Psoas muscle (tissue), 8 donors: ENCODE measurements around the gene C1orf174. TPM values are rescaled to one million over a fixed set of nuclear protein-coding genes. Genes with fewer than 3 reads are reported as not detected.

Source experiments
- ATAC-seq, 4 donors: fragments of 200-7000 bp; cut with Tn5 transposase; one replicate each; pipeline ENCODE4 v1.9.1; 2020; ENCODE audit warnings: moderate library complexity in 3 of 4, mild to moderate bottlenecking in 2 of 4
- DNase-seq, 2 donors: peaks; one replicate each; pipeline ENCODE4 v3.0.0-alpha.2; 2020
- H3K27ac ChIP-seq: fragments of 200-600 bp; one replicate; pipeline ENCODE4 v1.8.0; 2022
- H3K27me3 ChIP-seq, 3 donors: fragments of 200-600 bp in 1 of 3; one replicate each; pipeline versions ENCODE4 v1.6.1 to v1.8.0; 2013 to 2022; ENCODE audit warnings: low read length in 2 of 3, mild to moderate bottlenecking in 2 of 3, moderate library complexity in 1 of 3; ENCODE audit not compliant: insufficient read depth in 3 of 3
- H3K36me3 ChIP-seq, 2 donors: fragments of 200-600 bp in 1 of 2; one replicate each; pipeline versions ENCODE4 v1.6.1 to v1.8.0; 2013 to 2022; ENCODE audit warnings: low read depth in 1 of 2, mild to moderate bottlenecking in 1 of 2, moderate library complexity in 1 of 2; ENCODE audit not compliant: insufficient read depth in 1 of 2
- H3K4me1 ChIP-seq: fragments of 200-600 bp; one replicate; pipeline ENCODE4 v1.8.0; 2022
- H3K4me3 ChIP-seq: fragments of 200-600 bp; one replicate; pipeline ENCODE4 v1.8.0; 2022; ENCODE audit warnings: mild to moderate bottlenecking
- H3K9me3 ChIP-seq: fragments of 200-600 bp; one replicate; pipeline ENCODE4 v1.8.0; 2022
- WGBS, 3 donors: extraction: QIAGEN DNeasy Blood & Tissue Kit; methylation state at CpG; one replicate each; pipeline versions ENCODE4 v1.1.6 to v1.1.7; 2013; 5-methylcytosine and 5-hydroxymethylcytosine counted together
- intact Hi-C, 2 donors: fragments of 100-400 bp; cut with DNase I; formaldehyde crosslinking; loops; one replicate each; pipeline versions ENCODE4 v1.11.0 to v1.14.2; 2022
- polyA plus RNA-seq, 3 donors: library from polyadenylated mRNA; stranded (reverse); fragments of 200-250 nt; gene quantifications; one replicate each; pipeline ENCODE4 v1.2.3, GENCODE V29; 2013
- total RNA-seq, 4 donors: library from RNA; stranded (reverse); fragmentation: NEBNext Ultra II Directional in 2 of 4; extraction: Animal tissue kit (Norgen Biotek cat#: 25700) in 2 of 4; gene quantifications; one replicate each; pipeline versions ENCODE4 v1.2.1 to v1.2.4, GENCODE V29; 2021 to 2023
- TF ChIP-seq, protein P1 (sequence below): fragments of 200-600 bp; IDR thresholded peaks from one replicate; pipeline ENCODE4 v1.8.0; 2022; ENCODE audit warnings: antibody characterized with exemption
- donor health status: healthy with polysubstance abuse.
- donor health status: DM: no; HTN: no; CAD: no; lungs with moderate emphysema.
- donor health status: Bipolar disorder and iron deficiency.
- donor health status: healthy.
- donor health status: DM: yes; HTN: yes; CAD: no.
- donor health status: DM: no; HTN: no; CAD: no.
- donor health status: DM: no; HTN: no; CAD: no.
- donor health status: DM: yes; HTN: yes; CAD: no.

The C1orf174 gene
- total and polyA plus RNA-seq, 7 donors = 11.8 to 32.2 (median 14.6) TPM

DNA sequence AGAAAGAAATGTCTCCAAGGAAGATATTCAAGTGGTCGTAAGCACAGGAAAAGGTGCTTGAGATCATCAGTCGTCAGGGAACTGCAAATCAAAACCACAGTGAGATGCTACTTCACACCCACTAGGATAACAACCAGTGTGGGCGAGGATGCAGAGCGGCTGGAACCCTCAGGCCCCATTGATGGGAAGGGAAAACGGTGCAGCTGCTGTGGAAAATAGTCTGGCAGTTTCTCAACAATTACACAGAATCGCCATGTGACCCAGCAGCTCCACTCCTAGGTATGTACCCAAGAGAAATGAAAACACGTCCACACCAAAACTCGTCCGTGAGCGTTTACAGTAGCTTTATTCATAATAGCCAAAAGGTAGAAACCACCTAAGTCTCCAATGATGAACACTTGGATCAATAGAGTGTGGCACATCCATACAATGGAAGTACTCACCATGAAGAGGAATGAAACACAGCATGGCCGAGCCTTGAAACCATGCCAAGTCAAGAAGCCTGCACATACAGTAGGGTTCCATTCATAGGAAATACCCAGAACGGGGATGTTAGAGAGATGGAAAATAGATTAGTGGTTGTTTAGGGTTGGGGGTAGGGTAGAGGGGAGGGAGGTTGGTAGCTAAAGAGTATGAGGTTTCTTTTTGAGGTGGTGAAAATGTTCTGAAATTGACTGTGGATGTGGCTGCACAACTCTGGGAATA is 36.7 kb downstream of the C1orf174 start:
- DNase-seq (no peak), ATAC-seq (peak in 1 of 4 donors; percentile 20)
- Histone ChIP-seq H3K27ac (no peak overlapping the region), H3K36me3 (peaks cover 0 to 6% of the 10 kb centered on the region in 2 donors), H3K27me3 (no peaks in the 10 kb centered on the region), H3K4me1 (peaks cover under 1% of the 10 kb centered on the region), H3K4me3 (no peak overlapping the region), H3K9me3 (no peaks in the 10 kb centered on the region)
- 51 to 63% (median 53%) methylated on average over 12 of the region's 12 CpGs for WGBS, 3 donors
- intact Hi-C loops = no loop called here
- TF ChIP-seq, protein P1, sequence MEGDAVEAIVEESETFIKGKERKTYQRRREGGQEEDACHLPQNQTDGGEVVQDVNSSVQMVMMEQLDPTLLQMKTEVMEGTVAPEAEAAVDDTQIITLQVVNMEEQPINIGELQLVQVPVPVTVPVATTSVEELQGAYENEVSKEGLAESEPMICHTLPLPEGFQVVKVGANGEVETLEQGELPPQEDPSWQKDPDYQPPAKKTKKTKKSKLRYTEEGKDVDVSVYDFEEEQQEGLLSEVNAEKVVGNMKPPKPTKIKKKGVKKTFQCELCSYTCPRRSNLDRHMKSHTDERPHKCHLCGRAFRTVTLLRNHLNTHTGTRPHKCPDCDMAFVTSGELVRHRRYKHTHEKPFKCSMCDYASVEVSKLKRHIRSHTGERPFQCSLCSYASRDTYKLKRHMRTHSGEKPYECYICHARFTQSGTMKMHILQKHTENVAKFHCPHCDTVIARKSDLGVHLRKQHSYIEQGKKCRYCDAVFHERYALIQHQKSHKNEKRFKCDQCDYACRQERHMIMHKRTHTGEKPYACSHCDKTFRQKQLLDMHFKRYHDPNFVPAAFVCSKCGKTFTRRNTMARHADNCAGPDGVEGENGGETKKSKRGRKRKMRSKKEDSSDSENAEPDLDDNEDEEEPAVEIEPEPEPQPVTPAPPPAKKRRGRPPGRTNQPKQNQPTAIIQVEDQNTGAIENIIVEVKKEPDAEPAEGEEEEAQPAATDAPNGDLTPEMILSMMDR = no peak

DNA sequence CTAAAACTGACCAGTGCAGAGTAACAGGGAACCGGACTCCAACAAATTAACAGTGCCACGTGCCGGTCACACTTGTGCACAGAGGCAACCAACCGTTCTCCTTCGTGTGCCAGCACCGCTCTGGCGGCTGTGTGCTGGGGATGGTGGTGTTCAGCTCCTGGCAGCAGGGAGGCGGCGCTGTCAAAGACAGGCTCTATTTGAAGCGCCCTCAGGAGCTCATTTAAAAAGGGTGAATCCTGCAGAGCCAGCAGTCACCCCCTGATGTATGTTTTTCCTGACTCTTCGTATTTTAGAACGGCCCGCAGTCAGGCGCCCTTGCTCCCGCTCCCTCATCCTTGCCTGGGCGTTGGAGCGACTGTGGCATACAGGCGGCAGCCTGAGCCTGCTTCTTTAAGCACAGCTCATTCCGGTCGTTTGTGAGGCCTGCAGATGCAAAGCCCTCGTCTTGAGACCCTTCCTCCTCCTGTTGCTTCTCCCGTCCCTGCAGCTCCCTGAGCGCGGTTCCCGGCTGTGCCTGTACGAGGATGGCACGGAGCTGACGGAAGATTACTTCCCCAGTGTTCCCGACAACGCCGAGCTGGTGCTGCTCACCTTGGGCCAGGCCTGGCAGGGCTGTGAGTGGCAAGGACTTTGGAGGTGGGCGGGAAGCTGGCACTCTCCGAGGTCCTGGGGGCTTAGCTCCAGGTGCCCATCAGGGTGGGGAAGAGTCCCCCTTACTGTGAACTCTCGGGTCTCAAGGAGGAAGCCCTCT is 41.7 kb downstream of the C1orf174 start:
- peak in 1 of 2 donors; percentile 21 for DNase-seq
- H3K4me3 ChIP-seq = peak overlapping the region; percentile 98
- no peak overlapping the region for H3K27ac ChIP-seq
- intact Hi-C loops = loop anchor here in 1 of 2 donors (5.0 kb wide), 1 partner anchor 34 kb away; no protein-coding TSS in a partner anchor
- TF ChIP-seq, protein P1 = no peak
- peaks cover 20% of the 10 kb centered on the region for H3K4me1 ChIP-seq
- no peaks in the 10 kb centered on the region for H3K36me3 ChIP-seq
- peak in 1 of 4 donors; percentile 23 for ATAC-seq
- H3K9me3 ChIP-seq = no peaks in the 10 kb centered on the region
- 67 to 69% (median 69%) methylated on average over 34 of the region's 34 CpGs for WGBS, 3 donors
- H3K27me3 ChIP-seq = no peaks in the 10 kb centered on the region

DNA sequence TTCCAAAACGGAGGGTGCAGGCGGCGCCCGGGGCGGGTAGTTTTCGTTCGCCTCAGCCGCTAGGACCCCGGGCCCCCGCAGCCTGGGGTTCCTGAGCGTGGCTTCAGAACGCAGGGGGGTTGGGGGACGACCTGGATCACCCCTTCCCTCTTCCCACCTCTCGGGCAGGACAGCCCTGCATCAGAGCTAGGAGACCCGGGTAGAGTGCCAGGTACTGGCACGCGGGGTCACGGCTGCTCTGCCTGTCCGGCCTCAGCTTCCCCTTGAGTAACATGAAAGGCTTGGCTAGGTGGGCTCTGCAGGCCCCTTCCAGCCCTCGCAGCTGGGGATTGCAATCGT is 42.3 kb downstream of the C1orf174 start:
- Histone ChIP-seq H3K9me3 (no peaks in the 10 kb centered on the region), H3K27ac (peak overlapping the region; percentile 84), H3K4me3 (peak overlapping the region; percentile 98), H3K36me3 (no peaks in the 10 kb centered on the region), H3K4me1 (peaks cover 20% of the 10 kb centered on the region), H3K27me3 (no peaks in the 10 kb centered on the region)
- TF ChIP-seq, protein P1 = no peak
- peak in 1 of 2 donors; percentile 62 for DNase-seq
- peak in 2 of 4 donors; percentile 2 to 15 for ATAC-seq
- WGBS, 3 donors = 7 to 11% (median 9%) methylated on average over 20 to 21 of the region's 21 CpGs
- intact Hi-C loops = loop anchor here in 1 of 2 donors (5.0 kb wide), 1 partner anchor 35 kb away; no protein-coding TSS in a partner anchor

DNA sequence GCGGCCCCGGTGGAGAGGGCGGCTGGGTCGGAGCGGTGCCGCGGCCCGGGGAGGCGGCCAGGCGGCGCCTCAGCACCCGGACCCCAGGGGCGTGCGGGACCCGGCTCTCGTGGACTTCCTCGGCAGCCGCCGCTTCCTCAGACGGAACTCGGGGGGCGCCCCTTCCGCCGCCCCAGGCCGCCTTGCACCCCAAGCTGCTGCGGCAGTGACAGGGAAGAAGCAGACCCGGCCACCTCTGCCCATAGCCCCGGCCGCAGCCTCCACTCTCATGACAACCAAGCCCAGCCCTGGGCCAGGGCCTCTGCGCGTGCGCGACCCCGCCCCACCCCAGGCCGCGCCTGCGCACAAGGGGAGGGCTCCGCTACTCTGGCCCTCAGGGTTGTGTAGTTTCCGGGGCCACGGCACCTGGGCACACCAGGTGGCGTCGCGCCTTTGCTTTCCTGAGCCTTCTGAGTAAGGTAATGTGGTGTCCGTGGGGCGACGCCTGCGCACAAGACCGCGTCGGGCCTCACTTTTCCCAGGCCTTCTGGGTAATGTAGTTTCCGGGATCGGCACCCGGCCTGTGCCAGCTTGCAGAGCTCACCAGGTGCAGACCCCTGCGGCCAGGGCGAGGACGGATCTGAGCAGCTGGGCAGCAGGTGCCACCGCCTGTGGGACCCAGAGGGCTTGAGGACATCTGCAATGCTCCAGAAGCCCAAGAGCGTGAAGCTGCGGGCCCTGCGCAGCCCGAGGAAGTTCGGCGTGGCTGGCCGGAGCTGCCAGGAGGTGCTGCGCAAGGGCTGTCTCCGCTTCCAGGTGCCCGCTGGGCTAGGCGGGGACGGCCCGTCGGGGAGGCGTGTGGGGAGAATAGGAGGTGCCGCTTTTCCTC is 42.9 kb downstream of the C1orf174 start, which contains the start of the genes CEP104 and DFFB:
Gene CEP104, minus strand, starts transcription at position 289 of the 868 bp plus-strand sequence. CDS start 4,804 bp downstream, outside the sequence.
Gene DFFB, plus strand, starts transcription at position 554 of the 868 bp plus-strand sequence. Its CDS starts 128 bp downstream, at position 682.
- Histone ChIP-seq H3K27me3 (no peaks in the 10 kb centered on the region), H3K36me3 (no peaks in the 10 kb centered on the region), H3K27ac (peak within 1 kb of the TSS; percentile 84), H3K4me3 (peak within 1 kb of the TSS; percentile 98), H3K4me1 (peaks cover 20% of the 10 kb centered on the region), H3K9me3 (no peaks in the 10 kb centered on the region)
- intact Hi-C loops = loop anchor here in 1 of 2 donors (5.0 kb wide), 1 partner anchor 35 kb away; no protein-coding TSS in a partner anchor
- 0 to 1% (median 0%) methylated on average over 55 to 73 of the region's 73 CpGs for WGBS, 3 donors
- ATAC-seq = peak; percentile 94 to 98 (median 96)
- TF ChIP-seq, protein P1 = peak; percentile 15
- peak; percentile 89 to 96 for DNase-seq
